Type B pancreatic cell (in vitro differentiated cells): ENCODE results near the gene PRKCA. TPM values are rescaled to one million over a fixed set of nuclear protein-coding genes. Genes with fewer than 3 reads are reported as not detected.

ENCODE experiments used
- DNase-seq: peaks from one replicate; pipeline ENCODE4 v3.0.0; 2021; ENCODE audit warnings: mixed read lengths; ENCODE audit not compliant: unreplicated experiment; ENCODE audit errors: extremely low spot score
- H3K27ac Mint-ChIP-seq: 2 replicates; pipeline ENCODE4 v1.8.0; 2021; ENCODE audit warnings: mild to moderate bottlenecking, mixed read lengths
- H3K27me3 Mint-ChIP-seq: 2 replicates; pipeline ENCODE4 v1.8.0; 2021; ENCODE audit warnings: mixed read lengths
- H3K36me3 Mint-ChIP-seq: 2 replicates; pipeline ENCODE4 v1.8.0; 2021; ENCODE audit warnings: mixed read lengths
- H3K4me1 Mint-ChIP-seq: one replicate; pipeline ENCODE4 v1.8.0; 2021; ENCODE audit warnings: mixed read lengths; ENCODE audit not compliant: unreplicated experiment
- H3K4me3 Mint-ChIP-seq: 2 replicates; pipeline ENCODE4 v1.8.0; 2021; ENCODE audit warnings: mild to moderate bottlenecking, mixed read lengths
- H3K9me3 Mint-ChIP-seq: 2 replicates; pipeline ENCODE4 v1.8.0; 2021; ENCODE audit warnings: mixed read lengths
- CTCF ChIP-seq: fragments of 200-600 bp; sonication (generic); conservative IDR thresholded peaks from 2 replicates; pipeline ENCODE4 v1.5.0; 2021; ENCODE audit warnings: antibody characterized with exemption, mild to moderate bottlenecking
- total RNA-seq: library from RNA; stranded (reverse); gene quantifications from 2 replicates; pipeline ENCODE4 v1.2.1, GENCODE V29; 2021; ENCODE audit warnings: low replicate concordance

Gene PRKCA
- total RNA-seq, 1 donor from 2014 or later: 16.1 TPM

- H3K9me3 Mint-ChIP-seq: no peaks in the 10 kb centered on the region
- H3K27ac Mint-ChIP-seq: no peak overlapping the region
- H3K36me3 Mint-ChIP-seq: no peaks in the 10 kb centered on the region
- no peak overlapping the region for H3K4me3 Mint-ChIP-seq
- peaks cover 11% of the 10 kb centered on the region for H3K4me1 Mint-ChIP-seq
- no peak for DNase-seq
- no peak for TF ChIP-seq CTCF
- H3K27me3 Mint-ChIP-seq: no peaks in the 10 kb centered on the region
These were observed 270.7 kb downstream of the PRKCA start for GRCh38 chr17:66573078-66573477.

GRCh38 chr17:66574123-66574522 is 271.7 kb downstream of the PRKCA start:
- Mint-ChIP-seq H3K27me3 (no peaks in the 10 kb centered on the region), H3K4me1 (peaks cover 16% of the 10 kb centered on the region), H3K27ac (no peak overlapping the region), H3K36me3 (no peaks in the 10 kb centered on the region), H3K9me3 (no peaks in the 10 kb centered on the region), H3K4me3 (no peak overlapping the region)
- DNase-seq: no peak
- no peak for TF ChIP-seq CTCF

- Mint-ChIP-seq H3K4me1 (peaks cover 34% of the 10 kb centered on the region), H3K9me3 (no peaks in the 10 kb centered on the region), H3K4me3 (no peak overlapping the region)
These were observed 274.1 kb downstream of the PRKCA start for GRCh38 chr17:66576473-66576872.

GRCh38 chr17:66577041-66577440 is 274.6 kb downstream of the PRKCA start:
- H3K27ac Mint-ChIP-seq: no peak overlapping the region
- H3K4me1 Mint-ChIP-seq: peaks cover 34% of the 10 kb centered on the region
- no peak for DNase-seq
- no peak for TF ChIP-seq CTCF
- no peaks in the 10 kb centered on the region for H3K36me3 Mint-ChIP-seq
- no peak overlapping the region for H3K4me3 Mint-ChIP-seq
- H3K9me3 Mint-ChIP-seq: no peaks in the 10 kb centered on the region
- no peaks in the 10 kb centered on the region for H3K27me3 Mint-ChIP-seq

More at GRCh38 chr17:66576473-66576872, 274.1 kb downstream of the PRKCA start:
- Mint-ChIP-seq H3K27ac (no peak overlapping the region), H3K27me3 (no peaks in the 10 kb centered on the region), H3K36me3 (no peaks in the 10 kb centered on the region)
- no peak for DNase-seq
- TF ChIP-seq CTCF: no peak

GRCh38 chr17:66578781-66579489 is 276.5 kb downstream of the PRKCA start:
- DNase-seq: no peak
- Mint-ChIP-seq H3K9me3 (peaks cover 5% of the 10 kb centered on the region), H3K36me3 (peaks cover 4% of the 10 kb centered on the region), H3K27ac (no peak overlapping the region), H3K4me1 (peaks cover 45% of the 10 kb centered on the region), H3K4me3 (no peak overlapping the region), H3K27me3 (no peaks in the 10 kb centered on the region)
- no peak for TF ChIP-seq CTCF

- H3K4me1 Mint-ChIP-seq: peaks cover 46% of the 10 kb centered on the region
- DNase-seq: no peak
- H3K9me3 Mint-ChIP-seq: peaks cover 5% of the 10 kb centered on the region
- no peak overlapping the region for H3K4me3 Mint-ChIP-seq
- TF ChIP-seq CTCF: no peak
- no peak overlapping the region for H3K27ac Mint-ChIP-seq
- H3K27me3 Mint-ChIP-seq: no peaks in the 10 kb centered on the region
- peaks cover 4% of the 10 kb centered on the region for H3K36me3 Mint-ChIP-seq
These were observed 277.1 kb downstream of the PRKCA start for GRCh38 chr17:66579556-66579955.
